Measurements from ENCODE around the gene CCL2.

DNA sequence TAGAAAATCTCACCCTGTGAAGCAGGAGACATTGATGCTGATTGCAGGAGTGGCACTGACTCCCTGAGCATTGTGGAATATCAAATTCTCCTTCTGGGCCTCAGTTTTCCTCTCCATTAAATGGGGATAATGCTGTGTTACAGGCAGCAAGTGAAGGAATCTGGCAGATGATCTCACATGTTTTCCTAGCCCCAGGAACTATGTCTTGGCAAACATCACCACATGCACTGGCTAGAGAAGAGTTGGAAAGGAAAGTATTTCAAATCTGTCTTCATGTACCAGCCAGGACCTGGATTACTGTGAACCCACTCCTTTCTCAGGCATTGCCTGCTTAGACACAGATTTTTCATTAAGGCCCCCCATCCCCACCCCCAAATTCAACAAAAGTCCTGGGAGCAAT lies 50.5 kb downstream of the CCL2 start:
- TF ChIP-seq, protein P1, sequence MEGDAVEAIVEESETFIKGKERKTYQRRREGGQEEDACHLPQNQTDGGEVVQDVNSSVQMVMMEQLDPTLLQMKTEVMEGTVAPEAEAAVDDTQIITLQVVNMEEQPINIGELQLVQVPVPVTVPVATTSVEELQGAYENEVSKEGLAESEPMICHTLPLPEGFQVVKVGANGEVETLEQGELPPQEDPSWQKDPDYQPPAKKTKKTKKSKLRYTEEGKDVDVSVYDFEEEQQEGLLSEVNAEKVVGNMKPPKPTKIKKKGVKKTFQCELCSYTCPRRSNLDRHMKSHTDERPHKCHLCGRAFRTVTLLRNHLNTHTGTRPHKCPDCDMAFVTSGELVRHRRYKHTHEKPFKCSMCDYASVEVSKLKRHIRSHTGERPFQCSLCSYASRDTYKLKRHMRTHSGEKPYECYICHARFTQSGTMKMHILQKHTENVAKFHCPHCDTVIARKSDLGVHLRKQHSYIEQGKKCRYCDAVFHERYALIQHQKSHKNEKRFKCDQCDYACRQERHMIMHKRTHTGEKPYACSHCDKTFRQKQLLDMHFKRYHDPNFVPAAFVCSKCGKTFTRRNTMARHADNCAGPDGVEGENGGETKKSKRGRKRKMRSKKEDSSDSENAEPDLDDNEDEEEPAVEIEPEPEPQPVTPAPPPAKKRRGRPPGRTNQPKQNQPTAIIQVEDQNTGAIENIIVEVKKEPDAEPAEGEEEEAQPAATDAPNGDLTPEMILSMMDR (conservative IDR thresholded peaks at IDR 0.05) = no peak
- TF ChIP-seq EZH2 (IDR thresholded peaks at IDR 0.05; ENCODE audit: low read depth) = no peak

All from PC-9 (cell line).